Measurements from ENCODE around the gene TRIM46. TPM values are rescaled to one million over a fixed set of nuclear protein-coding genes. Genes with fewer than 3 reads are reported as not detected.
A peak's percentile ranks its signal among the peaks of the same experiment; 100 is the strongest.

The TRIM46 gene
- total and polyA plus RNA-seq, 9 of the 15 experiments (the other 6 are each of a cell fraction or from before 2014, with no cell fraction given) = 0.05 to 0.60 (median 0.16) TPM; not detected in 3

DNA sequence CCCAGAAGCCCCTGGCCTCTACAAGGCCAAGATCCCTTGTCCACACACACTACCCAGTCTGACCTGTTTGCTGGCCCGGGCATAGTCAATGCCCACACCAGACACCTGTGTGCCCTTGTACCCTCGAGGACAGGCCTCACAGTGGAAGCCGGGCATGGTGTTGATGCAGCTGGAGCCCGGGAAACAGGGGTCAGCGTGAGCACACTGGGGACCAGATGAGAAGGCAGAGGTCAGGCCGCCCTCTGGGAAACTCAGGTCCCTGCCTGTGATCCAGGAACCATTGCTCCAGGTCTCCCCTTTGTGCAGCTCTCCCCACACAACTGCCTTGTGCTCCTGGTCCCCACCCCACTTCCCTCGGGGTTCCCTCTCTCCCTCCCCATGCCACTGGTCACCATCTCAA lies 28.5 kb downstream of the TRIM46 start:
- H3K4me1 ChIP-seq (replicated peaks in 1 of 2; ENCODE audit: control insufficient read depth in 2 of 2, insufficient read depth in 2 of 2, low read length in 2 of 2) = peaks cover 5 to 17% of the 10 kb centered on the region in 2 experiments; a peak in 4 of 5 replicates
- H3K9me1 ChIP-seq (ENCODE audit: control insufficient read depth, insufficient read depth, low read length) = no peaks in the 10 kb centered on the region
- ChIA-PET CTCF (ENCODE audit: low intra/inter-chr PET ratio) (no interaction called here), POLR2A (interaction anchor here (0.6 to 0.7 kb wide), 2 partner anchors 42 to 435 kb away, joined by 3 read pairs; no protein-coding TSS in a partner anchor)
- TF ChIP-seq LARP7 (IDR thresholded peaks at IDR 0.05) = no peak
- no peak for TF ChIP-seq HDAC2 (IDR thresholded peaks at IDR 0.05)
- TF ChIP-seq POLR2G (IDR thresholded peaks at IDR 0.05; ENCODE audit: low read depth, low read length) = 0 out of 2 replicates have a peak, but pooled peaks have one; percentile 28
- no peak overlapping the region for H2AFZ ChIP-seq (ENCODE audit: low read depth, low read length)
- no peak overlapping the region for H3K4me2 ChIP-seq (ENCODE audit: insufficient read depth, low read length)
- intact Hi-C loops (cut with micrococcal nuclease) = no loop called here
- no peaks in the 10 kb centered on the region for H4K20me1 ChIP-seq (replicated peaks; ENCODE audit: control insufficient read depth, insufficient read depth, low read length)
- BruUV-seq (replicated peaks) = no TSS peak
- H3K36me3 ChIP-seq (ENCODE audit: control insufficient read depth, insufficient read depth, low read length) = peaks cover 21% of the 10 kb centered on the region; the same call in 2 of the 3 replicates
- no peak overlapping the region for H3K4me3 ChIP-seq
- in situ Hi-C loops (cut with MboI) = no loop called here
- peak overlapping the region in 1 of 2 experiments; percentile 82; a peak in 2 of 4 replicates for H3K9ac ChIP-seq (ENCODE audit: insufficient read depth in 1 of 2, low read depth in 2 of 2, low read length in 2 of 2)
- no peaks in the 10 kb centered on the region for H3K9me3 ChIP-seq (replicated peaks; ENCODE audit: control insufficient read depth, insufficient read depth, low read depth, low read length)
- no peak for FAIRE-seq
- ATAC-seq = no peak
- 50% methylated on average over 7 of the region's 7 CpGs for WGBS (ENCODE audit: insufficient coverage, low coverage, missing lambda C conversion rate)
- H3K27me3 ChIP-seq (ENCODE audit: control insufficient read depth in 2 of 2, insufficient read depth in 2 of 2, low read length in 2 of 2) = no peaks in the 10 kb centered on the region
- no peaks in the 10 kb centered on the region for H3K79me2 ChIP-seq (ENCODE audit: control insufficient read depth, insufficient read depth, low read length)
- H3K27ac ChIP-seq (ENCODE audit: extremely low read depth, low read depth, low read length) = no peak overlapping the region
- DNase-seq (ENCODE audit: extremely low read depth in 1 of 4, low spot score in 3 of 4) = no peak

DNA sequence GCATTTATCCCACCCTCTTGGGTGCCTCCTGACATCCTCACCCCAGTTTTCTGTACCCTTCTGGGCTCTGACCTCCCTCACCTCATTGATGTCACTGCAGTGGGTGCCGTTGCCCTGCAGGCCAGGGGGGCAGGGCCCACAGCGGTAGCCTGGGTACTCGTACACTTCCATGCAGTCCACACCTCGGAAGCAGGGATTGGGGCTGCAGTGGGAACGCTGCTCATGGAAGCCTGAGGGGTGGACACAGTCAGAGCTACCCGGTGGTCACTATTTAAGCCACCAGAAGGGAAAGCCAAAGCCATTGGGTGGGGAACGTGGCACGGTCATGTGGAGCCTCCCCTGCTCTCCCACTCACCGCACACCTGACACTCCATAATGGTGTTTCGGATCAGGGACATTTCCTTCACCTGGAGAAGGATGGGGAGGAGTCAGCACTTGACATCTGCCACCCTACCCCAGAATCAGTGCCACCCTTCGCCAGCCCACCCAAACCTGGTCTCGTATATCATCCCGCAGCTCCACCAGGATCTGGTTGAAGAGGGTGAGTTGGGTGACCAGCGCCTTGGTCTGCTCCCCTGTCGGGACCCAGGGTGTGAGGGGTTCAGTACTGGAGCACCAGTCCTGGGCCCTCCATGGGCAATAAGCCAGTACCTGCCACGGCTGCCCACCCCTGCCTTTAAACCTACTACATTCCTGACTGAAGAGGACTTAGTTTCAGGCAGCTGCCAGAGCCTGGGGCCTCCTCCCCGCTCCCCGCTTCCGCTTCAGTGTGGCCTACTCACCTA lies 29.3 kb downstream of the TRIM46 start:
- no peaks in the 10 kb centered on the region for H4K20me1 ChIP-seq (replicated peaks; ENCODE audit: control insufficient read depth, insufficient read depth, low read length)
- H3K4me2 ChIP-seq (ENCODE audit: insufficient read depth, low read length) = no peak overlapping the region
- H3K4me1 ChIP-seq (replicated peaks in 1 of 2; ENCODE audit: control insufficient read depth in 2 of 2, insufficient read depth in 2 of 2, low read length in 2 of 2) = peaks cover 13 to 22% of the 10 kb centered on the region in 2 experiments
- H3K27me3 ChIP-seq (ENCODE audit: control insufficient read depth in 2 of 2, insufficient read depth in 2 of 2, low read length in 2 of 2) = no peaks in the 10 kb centered on the region
- CTCF ChIA-PET (ENCODE audit: low intra/inter-chr PET ratio) = no interaction called here
- POLR2A ChIA-PET = no interaction called here
- H3K9me1 ChIP-seq (ENCODE audit: control insufficient read depth, insufficient read depth, low read length) = no peaks in the 10 kb centered on the region
- intact Hi-C loops (cut with micrococcal nuclease) = no loop called here
- no peaks in the 10 kb centered on the region for H3K9me3 ChIP-seq (replicated peaks; ENCODE audit: control insufficient read depth, insufficient read depth, low read depth, low read length)
- no peak for DNase-seq (ENCODE audit: extremely low read depth in 1 of 4, low spot score in 3 of 4)
- H3K27ac ChIP-seq (ENCODE audit: extremely low read depth, low read depth, low read length) = no peak overlapping the region
- no TSS peak for BruUV-seq (replicated peaks)
- H3K79me2 ChIP-seq (ENCODE audit: control insufficient read depth, insufficient read depth, low read length) = no peaks in the 10 kb centered on the region
- H3K9ac ChIP-seq (ENCODE audit: insufficient read depth in 1 of 2, low read depth in 2 of 2, low read length in 2 of 2) = peak overlapping the region in 1 of 2 experiments; percentile 82; a peak in 1 of 4 replicates
- in situ Hi-C loops (cut with MboI) = no loop called here
- no peak for FAIRE-seq
- no peak for ATAC-seq
- H2AFZ ChIP-seq (ENCODE audit: low read depth, low read length) = no peak overlapping the region
- 82% methylated on average over 18 of the region's 19 CpGs for WGBS (ENCODE audit: insufficient coverage, low coverage, missing lambda C conversion rate)
- H3K36me3 ChIP-seq (ENCODE audit: control insufficient read depth, insufficient read depth, low read length) = peaks cover 14% of the 10 kb centered on the region; the same call in 2 of the 3 replicates
- no peak overlapping the region for H3K4me3 ChIP-seq
- TF ChIP-seq PML (IDR thresholded peaks at IDR 0.05; ENCODE audit: low read length) (no peak), TAF9B (IDR thresholded peaks at IDR 0.05; ENCODE audit: partially characterized antibody) (no peak), POLR2G (IDR thresholded peaks at IDR 0.05; ENCODE audit: low read depth, low read length) (0 out of 2 replicates have a peak, but pooled peaks have one; percentile 31), OTX1 (CRISPR knock-in tag; IDR thresholded peaks at IDR 0.05) (no peak)
